Fibroblast of upper back skin (primary cell): Measurements from ENCODE around the gene CHCHD6.
A peak's percentile ranks its signal among the peaks of the same experiment; 100 is the strongest.

ENCODE experiments used
- DNase-seq: peaks from one replicate; pipeline ENCODE4 v3.0.0-alpha.2; 2013

Gene CHCHD6

DNA sequence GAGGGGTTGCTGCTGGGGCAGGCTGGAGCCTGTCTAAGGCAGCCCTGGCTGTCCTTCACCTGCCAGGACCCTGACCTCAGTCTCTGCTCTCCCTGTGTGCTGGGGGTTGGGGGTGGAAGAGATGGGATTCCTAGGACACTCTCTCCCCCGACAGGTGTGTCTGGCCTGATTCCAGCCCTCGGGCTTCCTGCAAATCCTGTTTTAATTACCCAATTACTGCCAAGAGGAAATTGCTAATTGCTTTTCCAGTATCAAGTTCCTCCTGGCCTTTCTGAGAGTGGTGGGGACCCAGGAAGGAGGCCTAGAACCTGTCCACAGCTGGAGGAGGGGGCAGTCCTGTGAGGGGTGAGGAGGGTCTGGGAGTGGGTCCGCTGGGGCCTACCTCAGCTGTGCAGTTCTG is 294.7 kb downstream of the CHCHD6 start:
- no peak for DNase-seq

GRCh38 chr3:126999383-126999782 is 295.3 kb downstream of the CHCHD6 start:
- DNase-seq: no peak

GRCh38 chr3:127000119-127000518 is 296.1 kb downstream of the CHCHD6 start:
- DNase-seq: no peak

- DNase-seq: no peak
These were observed 296.7 kb downstream of the CHCHD6 start for GRCh38 chr3:127000761-127001160.

GRCh38 chr3:127001486-127002194 is 297.6 kb downstream of the CHCHD6 start:
- DNase-seq: no peak

DNA sequence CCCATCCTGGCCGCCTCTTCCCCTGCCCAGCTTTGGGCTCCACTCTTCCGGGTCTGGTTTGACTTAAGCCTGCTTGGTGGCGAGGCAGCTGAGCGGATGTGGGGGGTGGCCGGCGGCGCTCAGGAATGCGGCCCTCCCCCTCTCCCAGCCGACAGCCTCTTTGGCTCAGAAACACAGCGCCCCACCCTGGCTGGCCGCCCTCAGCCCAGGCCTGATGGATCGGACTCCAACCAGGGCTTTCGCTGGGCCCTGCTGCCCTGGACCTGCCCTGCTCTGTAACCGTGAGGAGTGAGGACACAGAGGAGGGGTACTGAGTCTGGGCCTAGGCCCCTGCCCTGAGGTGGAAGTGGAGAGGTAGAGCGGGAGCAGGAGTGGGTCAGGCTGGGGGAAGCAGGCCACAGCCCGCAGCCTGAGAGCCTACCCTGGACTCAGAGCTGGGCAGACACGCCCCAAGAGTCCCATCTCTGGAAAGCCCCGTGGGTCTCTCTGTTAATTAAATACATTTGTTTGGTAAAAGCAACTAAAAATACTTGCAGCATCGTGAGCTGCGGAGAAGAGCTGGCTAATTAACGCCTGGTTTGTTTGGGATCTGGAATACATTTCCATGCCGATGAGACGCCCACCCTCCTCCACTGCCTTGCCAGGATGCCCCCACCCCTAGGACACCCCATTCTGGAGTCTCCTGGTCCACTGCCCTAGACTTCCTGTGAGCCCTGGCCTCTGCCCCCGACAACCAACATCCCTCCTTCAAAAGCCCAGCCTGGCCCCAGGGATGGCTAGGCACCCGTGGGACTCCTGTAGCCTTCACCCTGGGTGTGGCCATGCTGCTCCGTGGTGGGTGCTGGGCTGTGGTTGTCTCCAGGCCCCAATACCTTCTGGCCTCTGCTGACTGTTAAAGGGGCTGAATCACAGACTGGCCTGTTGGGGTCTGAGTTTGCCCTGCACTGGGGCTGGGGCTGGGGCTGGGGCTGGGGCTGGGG is 298.4 kb downstream of the CHCHD6 start:
- DNase-seq: peak; percentile 94

DNA sequence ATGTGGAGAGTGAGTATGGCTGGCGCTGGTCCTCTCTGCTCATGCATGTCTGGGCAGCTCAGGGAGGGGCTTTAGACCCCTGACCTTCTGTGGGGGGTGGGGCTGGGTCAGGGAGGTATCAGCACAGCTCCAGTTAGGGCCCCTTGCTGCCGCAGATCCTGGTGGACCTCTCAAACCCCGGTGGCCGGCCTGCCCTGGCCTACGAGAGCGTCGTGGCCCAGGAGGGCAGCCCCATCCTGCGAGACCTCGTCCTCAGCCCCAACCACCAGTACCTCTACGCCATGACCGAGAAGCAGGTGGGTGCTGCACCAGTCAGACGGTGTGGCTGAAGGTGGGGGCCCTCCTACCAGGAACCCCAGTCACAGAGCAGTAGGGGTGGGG is 299.1 kb downstream of the CHCHD6 start:
- no peak for DNase-seq

DNA sequence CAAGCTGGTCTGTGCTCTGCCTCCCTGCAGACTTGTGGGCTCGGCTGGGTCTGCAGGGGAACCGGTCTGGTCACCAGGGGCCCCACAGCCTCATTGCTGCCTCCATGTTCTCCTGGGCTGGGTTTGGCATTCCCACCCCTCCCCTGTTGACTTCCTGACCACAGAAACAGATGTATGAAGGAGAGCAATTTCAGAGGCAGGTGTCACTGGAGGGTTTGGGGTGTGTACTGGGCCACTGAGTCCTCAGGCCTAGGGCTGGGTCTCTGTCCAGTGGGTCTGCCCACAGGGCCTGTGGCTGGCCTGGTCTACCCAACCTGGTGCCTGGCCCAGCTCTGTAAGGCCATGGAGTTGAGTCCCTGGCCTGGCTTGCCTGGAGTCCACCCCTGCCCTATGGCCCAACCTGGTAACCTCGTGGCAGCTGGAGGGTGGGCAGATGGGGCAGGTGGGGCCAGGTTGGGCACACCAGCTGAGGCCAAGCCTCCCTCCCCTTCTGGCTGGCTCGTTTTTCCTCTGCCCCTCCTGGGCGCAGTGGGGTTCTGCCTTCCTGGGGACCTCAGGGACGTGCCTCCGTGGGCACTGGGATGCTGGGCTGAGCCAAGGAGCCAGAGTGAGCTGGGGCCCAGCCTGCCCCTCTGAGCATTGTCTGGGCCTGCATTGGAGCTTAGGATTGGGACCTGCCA is 299.7 kb downstream of the CHCHD6 start:
- DNase-seq: no peak

- DNase-seq: no peak
These were observed 300.8 kb downstream of the CHCHD6 start for GRCh38 chr3:127004641-127005397.

- DNase-seq: no peak
These were observed 301.9 kb downstream of the CHCHD6 start for GRCh38 chr3:127005864-127006500.

DNA sequence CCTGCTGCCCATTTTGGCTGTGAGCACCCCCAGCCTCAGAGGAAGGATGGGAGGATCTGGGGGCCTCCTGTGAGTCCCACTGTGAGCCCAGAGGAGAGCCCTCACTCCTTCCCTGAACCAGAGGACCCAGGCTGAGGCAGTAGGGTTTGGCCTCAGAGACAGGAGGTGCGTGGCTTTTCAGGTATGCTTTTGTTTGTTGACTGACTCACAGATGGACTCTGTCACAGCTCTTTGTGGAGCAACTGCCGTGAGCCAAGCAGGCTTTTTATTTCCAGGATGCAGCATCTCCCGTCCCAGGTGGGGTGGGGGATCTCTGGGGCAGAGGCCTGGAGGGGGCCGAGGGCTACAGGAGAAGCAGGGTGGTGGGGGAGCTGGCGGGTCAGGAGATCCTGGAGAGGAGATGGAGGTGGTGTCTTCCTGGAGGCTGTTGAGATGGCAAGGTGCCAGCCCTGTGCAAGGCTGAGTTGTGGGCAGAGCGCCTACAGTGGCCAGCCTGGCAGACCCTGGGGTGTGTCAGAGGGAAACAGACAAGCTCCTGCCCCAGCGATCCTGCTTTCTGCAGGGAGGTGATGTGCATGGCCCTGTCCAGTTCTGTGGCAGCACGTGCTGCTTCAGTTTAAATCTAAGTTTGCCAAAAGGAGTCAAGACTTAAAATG is 302.9 kb downstream of the CHCHD6 start:
- no peak for DNase-seq

DNA sequence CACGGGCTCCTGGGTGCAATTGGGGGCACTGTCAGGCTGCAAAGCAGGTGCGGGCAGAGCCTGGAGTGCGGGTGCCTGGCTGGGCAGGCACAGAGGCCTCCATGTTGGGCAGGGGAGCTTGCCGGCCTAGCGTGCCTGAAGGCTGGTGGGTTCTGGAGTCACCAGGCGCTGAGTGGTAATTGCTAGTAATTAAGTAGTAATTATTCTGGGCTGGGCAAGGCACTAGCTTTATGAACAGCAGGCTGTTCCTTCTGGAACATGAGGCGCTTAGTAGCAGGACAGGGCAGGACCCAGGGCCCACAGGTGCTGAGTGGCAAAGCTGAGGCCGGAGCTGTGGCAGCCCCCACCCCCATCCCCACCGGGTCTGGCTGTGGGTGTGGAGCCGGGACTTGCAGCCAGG is 304.2 kb downstream of the CHCHD6 start:
- no peak for DNase-seq

- no peak for DNase-seq
These were observed 305.5 kb downstream of the CHCHD6 start for GRCh38 chr3:127009531-127009930.
